ENCODE measurements around the gene DTX3L. TPM values are rescaled to one million over a fixed set of nuclear protein-coding genes. Genes with fewer than 3 reads are reported as not detected.

The DTX3L gene
- total and polyA plus RNA-seq, 2 of the 8 experiments (the other 6 are each of a cell fraction or from before 2014, with no cell fraction given) = 1.7 to 11.3 TPM

DNA sequence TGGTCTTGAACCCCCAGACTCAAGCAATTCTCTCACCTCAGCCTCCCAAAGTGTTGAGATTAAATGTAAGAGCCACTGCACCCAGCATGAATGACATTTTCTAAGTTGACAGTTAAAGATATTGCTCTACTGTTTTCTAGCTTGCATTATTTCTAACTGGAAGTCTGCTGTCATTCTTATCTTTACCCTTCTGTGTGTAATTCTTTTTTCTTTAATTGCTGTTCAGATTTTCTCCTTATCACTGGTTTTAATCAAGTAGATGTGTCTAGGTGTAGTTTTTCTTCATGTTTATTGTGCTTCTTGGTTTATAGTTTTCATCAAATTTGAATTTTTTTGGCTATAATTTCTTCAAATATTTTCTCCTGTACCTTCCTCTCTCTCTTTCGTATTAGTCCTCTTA is 18.3 kb downstream of the DTX3L start:
- POLR2A ChIA-PET (ENCODE audit: partially characterized antibody) = no interaction called here

More for the DNA sequence above, 18.3 kb downstream of the DTX3L start:
- Histone ChIP-seq H3K4me1 (replicated peaks in 1 of 4; ENCODE audit: control insufficient read depth in 3 of 4, insufficient read depth in 4 of 4, low read length in 3 of 4) (no peaks in the 10 kb centered on the region), H3K36me3 (ENCODE audit: control insufficient read depth in 2 of 4, insufficient read depth in 4 of 4, low read length in 3 of 4) (peaks cover 0 to 3% (median 0%) of the 10 kb centered on the region in 4 experiments; a peak in 3 of 8 replicates), H2BK15ac (ENCODE audit: low read length) (no peak overlapping the region), H3K9me3 (ENCODE audit: insufficient read depth in 2 of 2, low read depth in 1 of 2, low read length in 1 of 2) (peaks cover 7 to 8% of the 10 kb centered on the region in 2 experiments; a peak in 3 of 4 replicates), H3K23ac (ENCODE audit: insufficient read length) (no peak overlapping the region), H2BK12ac (ENCODE audit: low read depth, low read length) (no peak overlapping the region), H4K91ac (replicated peaks; ENCODE audit: insufficient read length, low read length) (no peak overlapping the region), H3K4me3 (ENCODE audit: extremely low read depth in 1 of 4, insufficient read depth in 2 of 4, low read depth in 3 of 4, low read length in 4 of 4) (no peak overlapping the region), H4K5ac (ENCODE audit: insufficient read length, low read depth, low read length) (no peak overlapping the region), H2BK5ac (ENCODE audit: low read depth, low read length) (no peak overlapping the region), H3K56ac (replicated peaks; ENCODE audit: insufficient read length, low read depth, low read length) (no peak overlapping the region), H3K4ac (replicated peaks; ENCODE audit: insufficient read length, low read depth, low read length) (no peak overlapping the region), H3K23me2 (ENCODE audit: low read depth, low read length) (no peaks in the 10 kb centered on the region; the same call in 1 of the 2 replicates), H3K27ac (ENCODE audit: low read depth, low read length) (no peak overlapping the region), H2AFZ (ENCODE audit: low read length) (no peak overlapping the region), H3K79me2 (ENCODE audit: control insufficient read depth in 1 of 2, insufficient read depth in 2 of 2, low read length in 2 of 2) (no peaks in the 10 kb centered on the region), H4K8ac (ENCODE audit: extremely low read depth, insufficient read depth, low read length) (no peak overlapping the region), H2BK20ac (ENCODE audit: low read length) (no peak overlapping the region), H3K79me1 (ENCODE audit: low read depth, low read length) (no peaks in the 10 kb centered on the region), H2BK120ac (replicated peaks; ENCODE audit: low read depth, low read length) (no peak overlapping the region), H3K27me3 (replicated peaks in 1 of 4; ENCODE audit: control insufficient read depth in 3 of 4, extremely low read depth in 1 of 4, insufficient read depth in 3 of 4, low read length in 3 of 4) (peaks cover 0 to 5% (median 2%) of the 10 kb centered on the region in 4 experiments; a peak in 3 of 7 replicates), H4K20me1 (replicated peaks in 1 of 2; ENCODE audit: control insufficient read depth in 1 of 2, insufficient read depth in 2 of 2, low read length in 2 of 2) (no peaks in the 10 kb centered on the region), H3K9ac (replicated peaks in 1 of 4; ENCODE audit: extremely low read depth in 1 of 4, low read depth in 3 of 4, low read length in 3 of 4) (no peak overlapping the region), H3K4me2 (ENCODE audit: insufficient read depth in 1 of 2, low read depth in 2 of 2, low read length in 2 of 2) (no peak overlapping the region), H3K14ac (ENCODE audit: insufficient read length) (no peak overlapping the region), H3K18ac (ENCODE audit: extremely low read depth, low read length) (no peak overlapping the region), H2AK5ac (ENCODE audit: low read depth, low read length) (no peak overlapping the region)
- DNase-seq (ENCODE audit: low read depth in 1 of 2, low spot score in 2 of 2) (no peak), FAIRE-seq (no peak)
- CTCF ChIA-PET (ENCODE audit: partially characterized antibody) = no interaction called here
- TF ChIP-seq EZH2 (IDR thresholded peaks at IDR 0.05; ENCODE audit: low read depth, low read length, severe bottlenecking) (no peak), CHD1 (IDR thresholded peaks at IDR 0.05; ENCODE audit: low read depth, low read length) (no peak), SIRT6 (IDR thresholded peaks at IDR 0.05; ENCODE audit: low read length) (no peak), HDAC6 (IDR thresholded peaks at IDR 0.05; ENCODE audit: low read depth, low read length) (no peak), PHF8 (conservative IDR thresholded peaks at IDR 0.05; ENCODE audit: low read depth, low read length) (no peak), SP2 (IDR thresholded peaks at IDR 0.05; ENCODE audit: low read length) (no peak)
- TF ChIP-seq, protein P1, sequence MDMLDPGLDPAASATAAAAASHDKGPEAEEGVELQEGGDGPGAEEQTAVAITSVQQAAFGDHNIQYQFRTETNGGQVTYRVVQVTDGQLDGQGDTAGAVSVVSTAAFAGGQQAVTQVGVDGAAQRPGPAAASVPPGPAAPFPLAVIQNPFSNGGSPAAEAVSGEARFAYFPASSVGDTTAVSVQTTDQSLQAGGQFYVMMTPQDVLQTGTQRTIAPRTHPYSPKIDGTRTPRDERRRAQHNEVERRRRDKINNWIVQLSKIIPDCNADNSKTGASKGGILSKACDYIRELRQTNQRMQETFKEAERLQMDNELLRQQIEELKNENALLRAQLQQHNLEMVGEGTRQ (IDR thresholded peaks at IDR 0.05; ENCODE audit: low read length) = no peak
- TF ChIP-seq, protein P2, sequence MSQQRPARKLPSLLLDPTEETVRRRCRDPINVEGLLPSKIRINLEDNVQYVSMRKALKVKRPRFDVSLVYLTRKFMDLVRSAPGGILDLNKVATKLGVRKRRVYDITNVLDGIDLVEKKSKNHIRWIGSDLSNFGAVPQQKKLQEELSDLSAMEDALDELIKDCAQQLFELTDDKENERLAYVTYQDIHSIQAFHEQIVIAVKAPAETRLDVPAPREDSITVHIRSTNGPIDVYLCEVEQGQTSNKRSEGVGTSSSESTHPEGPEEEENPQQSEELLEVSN (IDR thresholded peaks at IDR 0.05) = no peak
- 78% methylated on average over 1 of the region's 1 CpG; no CpG with 5 or more reads in 1 of the 2 experiments for WGBS, 2 experiments (ENCODE audit: extremely low coverage in 1 of 2, insufficient coverage in 1 of 2, insufficient read length in 1 of 2, insufficient replicate concordance in 2 of 2, low coverage in 1 of 2, low lambda C conversion rate in 2 of 2, missing lambda C conversion rate in 1 of 2)
